ENCODE measurements around the gene KAT2A. TPM values are rescaled to one million over a fixed set of nuclear protein-coding genes. Genes with fewer than 3 reads are reported as not detected.
"Not testable (repeated sequence)": the region's sequence is repeated elsewhere in the genome, so short reads cannot be mapped to it uniquely, and the experiment has no call there.

KAT2A gene
- total and polyA plus RNA-seq, 5 experiments from 2014 or later: 5.1 to 73.3 (median 11.8) TPM

DNA sequence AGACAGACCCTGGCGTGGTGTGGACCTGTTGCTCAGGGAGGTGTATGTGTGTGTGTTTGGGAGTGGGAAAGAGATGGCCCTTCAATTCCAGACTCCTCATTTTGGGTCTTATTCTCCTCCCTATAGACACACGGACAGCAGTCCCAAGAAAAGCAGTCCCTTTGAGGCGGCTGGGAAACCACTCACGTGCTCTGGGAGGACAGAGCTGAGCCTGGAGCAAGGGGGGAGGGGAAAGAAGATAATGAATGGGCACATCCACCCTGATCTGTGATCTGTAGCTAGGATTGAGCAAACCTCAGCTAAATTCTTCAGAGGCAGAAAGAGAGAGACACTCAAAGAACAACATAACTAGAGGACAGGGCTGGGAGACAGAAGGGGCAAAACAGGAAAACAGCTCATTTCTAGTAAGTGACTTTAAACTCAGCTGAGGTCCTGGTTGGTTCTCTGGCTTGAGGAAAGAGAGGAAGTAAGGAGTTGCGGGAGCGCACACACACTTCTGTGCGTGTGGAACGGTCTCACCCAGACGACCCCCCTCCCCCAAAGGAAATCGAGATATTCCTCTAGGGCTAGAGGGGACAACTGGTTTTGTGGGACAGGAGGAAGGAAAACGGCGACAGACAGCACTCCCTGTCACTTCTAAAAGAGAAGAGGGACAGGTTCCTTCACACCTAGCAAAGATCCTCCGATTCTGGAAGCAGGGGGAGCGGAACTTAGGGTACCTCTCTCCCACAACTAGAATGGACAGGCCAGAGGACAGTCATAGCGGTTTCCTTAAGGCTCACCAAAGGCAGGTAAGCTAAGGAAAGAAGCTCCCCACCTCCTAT is 33.0 kb upstream of the KAT2A start:
- Mint-ChIP-seq H3K4me3 (peak overlapping the region; percentile 85 to 98 (median 92)), H3K4me1 (peaks cover 20 to 51% (median 43%) of the 10 kb centered on the region in 4 donors), H3K36me3 (peaks cover 0 to 14% (median 4%) of the 10 kb centered on the region in 3 donors), H3K9me3 (peaks cover 0 to 3% (median 0%) of the 10 kb centered on the region in 9 donors), H3K27me3 (peaks cover 0 to 1% (median 0%) of the 10 kb centered on the region in 5 donors), H3K27ac (peak overlapping the region; percentile 83 to 98 (median 94))
- no peak for ATAC-seq
- DNase-seq: peak in 2 of 10 donors; percentile 9 to 11
- POLR2A ChIA-PET: interaction anchor here (0.6 to 1.7 kb wide), 8 partner anchors 18 to 508 kb away, joined by 3 to 11 read pairs (median 4); partner anchors contain the start of genes DNAJC7 and KLHL11

DNA sequence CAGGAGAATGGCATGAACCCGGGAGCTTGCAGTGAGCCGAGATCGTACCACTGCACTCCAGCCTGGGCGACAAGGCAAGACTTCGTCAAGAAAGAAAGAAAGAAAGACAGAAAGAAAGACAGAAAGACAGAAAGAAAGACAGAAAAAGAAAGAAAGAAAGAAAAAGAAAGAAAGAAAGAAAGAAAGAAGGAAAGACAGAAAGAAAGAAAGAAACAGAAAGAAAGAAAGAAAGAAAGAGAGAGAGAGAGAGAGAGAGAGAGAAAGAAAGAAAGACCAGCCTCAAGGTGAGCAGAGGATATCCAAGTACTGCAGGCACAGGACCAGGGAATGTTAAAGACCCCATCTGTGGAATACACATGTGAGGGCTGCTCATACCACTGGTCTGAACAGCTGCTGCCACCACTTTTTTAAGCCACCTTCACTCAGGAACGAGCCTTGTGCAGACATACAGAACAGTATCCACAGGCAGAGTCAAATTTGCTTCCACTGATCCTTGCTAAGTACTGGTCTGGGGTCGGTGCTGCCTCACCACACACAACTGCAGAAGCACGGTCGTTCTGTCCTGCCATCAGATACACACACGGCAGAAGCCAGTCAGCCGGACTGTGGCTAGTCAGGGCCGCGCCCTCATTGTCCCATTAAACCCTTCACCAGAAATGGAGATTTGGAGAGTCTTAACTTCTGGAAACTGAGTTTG is 25.9 kb upstream of the KAT2A start:
- H3K4me1 Mint-ChIP-seq: peaks cover 19 to 61% (median 49%) of the 10 kb centered on the region in 4 donors
- no peaks in the 10 kb centered on the region for H3K9me3 Mint-ChIP-seq
- peak overlapping the region in 2 of 10 donors; percentile 5 to 54 for H3K4me3 Mint-ChIP-seq
- DNase-seq (no peak), ATAC-seq (no peak)
- POLR2A ChIA-PET: no interaction called here
- H3K36me3 Mint-ChIP-seq: peaks cover 0 to 58% (median 5%) of the 10 kb centered on the region in 3 donors
- peak overlapping the region in 5 of 10 donors; percentile 8 to 70 (median 51) for H3K27ac Mint-ChIP-seq
- no peaks in the 10 kb centered on the region for H3K27me3 Mint-ChIP-seq

- H3K4me1 Mint-ChIP-seq: peaks cover 14 to 68% (median 55%) of the 10 kb centered on the region in 4 donors
- DNase-seq, H3K4me3 Mint-ChIP-seq, H3K27me3 Mint-ChIP-seq, H3K9me3 Mint-ChIP-seq, ATAC-seq: not testable (repeated sequence)
- H3K36me3 Mint-ChIP-seq: peaks cover 0 to 58% (median 7%) of the 10 kb centered on the region in 3 donors
- peak overlapping the region in 3 of 10 donors; percentile 2 to 36 (median 7) for H3K27ac Mint-ChIP-seq
- POLR2A ChIA-PET: interaction anchor here (0.6 kb wide), 2 partner anchors 12 kb away, joined by 3 to 4 read pairs; no protein-coding TSS in a partner anchor
Measured at GRCh38 chr17:42143138-42143537, 22.0 kb upstream of the KAT2A start.

DNA sequence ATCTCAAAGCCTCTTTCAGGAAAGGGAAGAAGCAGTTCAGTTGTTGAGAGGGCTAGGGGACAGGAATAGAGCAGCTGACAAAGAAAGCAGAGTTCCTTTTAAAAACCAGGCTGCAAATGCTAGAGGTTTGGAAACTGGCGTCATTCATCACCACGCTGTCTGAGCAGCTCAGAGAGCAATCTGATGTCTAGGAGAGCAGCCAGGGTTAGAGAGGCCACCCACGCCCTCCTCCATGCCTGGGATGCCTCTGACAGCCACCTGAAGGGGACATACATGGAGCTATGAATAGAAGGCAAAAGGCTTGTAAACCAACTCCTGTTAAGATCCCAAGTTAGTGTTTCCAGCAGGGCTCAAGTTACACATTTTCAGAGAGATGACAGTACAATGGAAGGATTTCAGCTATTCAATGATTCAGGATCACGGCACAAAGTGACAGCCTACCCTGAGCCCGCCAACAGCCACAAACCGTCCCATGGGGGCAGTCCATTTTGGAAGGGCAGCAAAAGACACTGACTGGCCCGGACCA is 21.3 kb upstream of the KAT2A start:
- ATAC-seq: no peak
- Mint-ChIP-seq H3K4me1 (peaks cover 15 to 65% (median 55%) of the 10 kb centered on the region in 4 donors), H3K9me3 (no peaks in the 10 kb centered on the region), H3K27ac (peak overlapping the region in 2 of 10 donors; percentile 51 to 60), H3K36me3 (peaks cover 0 to 58% (median 7%) of the 10 kb centered on the region in 3 donors), H3K27me3 (no peaks in the 10 kb centered on the region), H3K4me3 (peak overlapping the region in 1 of 10 donors; percentile 39)
- POLR2A ChIA-PET: interaction anchor here (0.5 to 0.6 kb wide), 3 partner anchors 13 to 149 kb away, joined by 3 to 4 read pairs (median 3); no protein-coding TSS in a partner anchor
- DNase-seq: no peak

DNA sequence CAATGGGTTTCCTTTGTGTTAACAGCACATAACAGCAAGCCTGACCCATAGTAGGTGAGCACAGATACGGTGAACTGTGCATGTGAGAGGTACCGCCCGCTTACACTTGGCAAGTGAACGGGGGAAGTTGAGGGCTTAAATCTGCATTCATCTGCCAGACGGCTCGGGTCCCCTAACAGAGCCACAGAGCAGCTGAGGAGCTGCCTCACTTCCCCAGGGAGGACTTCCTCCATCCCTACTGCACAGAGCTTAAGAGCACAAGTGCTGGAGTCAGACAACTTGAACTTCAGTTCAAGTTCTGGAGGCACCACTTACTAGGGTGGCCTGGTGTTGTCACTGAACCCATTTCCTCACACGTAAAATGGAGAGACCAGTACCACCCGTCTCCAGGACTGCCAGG is 20.2 kb upstream of the KAT2A start:
- peaks cover 0 to 62% (median 7%) of the 10 kb centered on the region in 3 donors for H3K36me3 Mint-ChIP-seq
- peaks cover 14 to 59% (median 50%) of the 10 kb centered on the region in 4 donors for H3K4me1 Mint-ChIP-seq

DNA sequence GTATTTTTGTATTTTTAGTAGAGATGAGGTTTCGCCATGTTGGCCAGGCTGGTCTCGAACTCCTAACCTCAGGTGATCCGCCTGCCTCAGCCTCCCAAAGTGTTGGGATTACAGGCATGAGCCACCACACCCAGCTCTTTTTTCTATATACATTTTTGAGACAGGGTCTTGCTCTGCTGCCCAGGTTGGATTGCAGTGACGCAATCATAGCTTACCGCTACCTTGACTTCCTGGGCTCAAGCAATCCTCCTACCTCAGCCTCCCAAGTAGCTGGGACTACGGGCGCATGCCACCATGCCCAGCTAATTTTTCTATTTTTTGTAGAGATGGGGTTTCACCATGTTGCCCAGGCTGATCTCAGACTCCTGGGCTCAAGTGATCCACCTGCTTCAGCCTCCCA is 19.5 kb upstream of the KAT2A start:
- H3K9me3 Mint-ChIP-seq, POLR2A ChIA-PET, ATAC-seq, H3K27me3 Mint-ChIP-seq, DNase-seq: not testable (repeated sequence)
- Mint-ChIP-seq H3K36me3 (peaks cover 0 to 61% (median 7%) of the 10 kb centered on the region in 3 donors), H3K4me1 (peaks cover 17 to 65% (median 56%) of the 10 kb centered on the region in 4 donors), H3K4me3 (peak overlapping the region in 1 of 10 donors; percentile 45), H3K27ac (peak overlapping the region in 1 of 10 donors; percentile 71)

More for the DNA sequence above, 20.2 kb upstream of the KAT2A start:
- POLR2A ChIA-PET: no interaction called here
- H3K4me3 Mint-ChIP-seq: no peak overlapping the region
- DNase-seq (no peak), ATAC-seq (no peak)
- H3K27me3 Mint-ChIP-seq: no peaks in the 10 kb centered on the region
- no peak overlapping the region for H3K27ac Mint-ChIP-seq
- H3K9me3 Mint-ChIP-seq: no peaks in the 10 kb centered on the region

DNA sequence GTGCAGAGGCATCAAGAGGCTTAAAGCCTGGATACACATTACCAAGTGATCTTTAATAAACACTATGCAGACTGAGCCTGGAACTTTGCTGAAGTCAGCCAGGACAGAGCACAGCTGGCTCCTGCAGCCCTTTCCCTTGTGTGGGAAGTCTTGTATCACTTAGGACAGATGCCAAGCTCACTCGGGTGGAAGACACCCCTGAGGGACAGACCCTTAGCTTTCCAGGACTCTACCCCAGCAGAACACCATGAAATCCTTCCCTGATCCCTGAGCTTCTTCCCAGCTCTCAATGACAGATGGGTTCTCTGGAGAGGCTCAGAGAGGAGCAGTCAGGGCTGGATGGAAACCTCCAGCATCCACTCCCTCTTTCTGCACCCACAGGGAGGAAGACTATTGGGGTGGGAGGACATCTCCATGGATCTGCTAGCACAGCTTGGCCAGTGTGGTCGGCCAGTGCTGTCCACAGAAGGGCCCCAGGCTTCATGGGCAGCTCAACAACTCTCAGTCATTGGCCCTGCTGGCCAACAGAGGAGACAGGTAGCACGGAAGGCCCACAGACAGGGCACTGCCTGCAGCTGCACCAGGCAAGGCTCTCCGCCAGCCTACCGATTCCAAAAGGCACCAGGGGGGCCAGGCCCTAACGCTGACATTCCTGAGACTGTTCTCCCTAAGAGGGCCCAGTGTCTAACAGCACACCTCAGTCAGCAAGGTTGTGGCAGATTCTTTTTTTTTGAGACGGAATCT is 17.8 kb upstream of the KAT2A start:
- Mint-ChIP-seq H3K27me3 (no peaks in the 10 kb centered on the region), H3K9me3 (no peaks in the 10 kb centered on the region), H3K4me1 (peaks cover 19 to 77% (median 65%) of the 10 kb centered on the region in 4 donors), H3K27ac (no peak overlapping the region), H3K36me3 (peaks cover 0 to 58% (median 2%) of the 10 kb centered on the region in 3 donors), H3K4me3 (no peak overlapping the region)
- ATAC-seq (no peak), DNase-seq (no peak)
- POLR2A ChIA-PET: interaction anchor here (1.0 kb wide), 1 partner anchor 26 kb away, joined by 3 read pairs; the partner anchor contains the start of gene DHX58

GRCh38 chr17:42136654-42137051 is 15.5 kb upstream of the KAT2A start:
- H3K27me3 Mint-ChIP-seq: no peaks in the 10 kb centered on the region
- peaks cover 0 to 47% (median 2%) of the 10 kb centered on the region in 3 donors for H3K36me3 Mint-ChIP-seq
- H3K27ac Mint-ChIP-seq: peak overlapping the region in 2 of 10 donors; percentile 49 to 84
- no peak for ATAC-seq
- POLR2A ChIA-PET: interaction anchor here (0.8 kb wide), 1 partner anchor 18 kb away, joined by 4 read pairs; the partner anchor contains the start of gene RAB5C
- peaks cover 23 to 82% (median 72%) of the 10 kb centered on the region in 4 donors for H3K4me1 Mint-ChIP-seq
- H3K9me3 Mint-ChIP-seq: no peaks in the 10 kb centered on the region
- no peak for DNase-seq
- H3K4me3 Mint-ChIP-seq: no peak overlapping the region

DNA sequence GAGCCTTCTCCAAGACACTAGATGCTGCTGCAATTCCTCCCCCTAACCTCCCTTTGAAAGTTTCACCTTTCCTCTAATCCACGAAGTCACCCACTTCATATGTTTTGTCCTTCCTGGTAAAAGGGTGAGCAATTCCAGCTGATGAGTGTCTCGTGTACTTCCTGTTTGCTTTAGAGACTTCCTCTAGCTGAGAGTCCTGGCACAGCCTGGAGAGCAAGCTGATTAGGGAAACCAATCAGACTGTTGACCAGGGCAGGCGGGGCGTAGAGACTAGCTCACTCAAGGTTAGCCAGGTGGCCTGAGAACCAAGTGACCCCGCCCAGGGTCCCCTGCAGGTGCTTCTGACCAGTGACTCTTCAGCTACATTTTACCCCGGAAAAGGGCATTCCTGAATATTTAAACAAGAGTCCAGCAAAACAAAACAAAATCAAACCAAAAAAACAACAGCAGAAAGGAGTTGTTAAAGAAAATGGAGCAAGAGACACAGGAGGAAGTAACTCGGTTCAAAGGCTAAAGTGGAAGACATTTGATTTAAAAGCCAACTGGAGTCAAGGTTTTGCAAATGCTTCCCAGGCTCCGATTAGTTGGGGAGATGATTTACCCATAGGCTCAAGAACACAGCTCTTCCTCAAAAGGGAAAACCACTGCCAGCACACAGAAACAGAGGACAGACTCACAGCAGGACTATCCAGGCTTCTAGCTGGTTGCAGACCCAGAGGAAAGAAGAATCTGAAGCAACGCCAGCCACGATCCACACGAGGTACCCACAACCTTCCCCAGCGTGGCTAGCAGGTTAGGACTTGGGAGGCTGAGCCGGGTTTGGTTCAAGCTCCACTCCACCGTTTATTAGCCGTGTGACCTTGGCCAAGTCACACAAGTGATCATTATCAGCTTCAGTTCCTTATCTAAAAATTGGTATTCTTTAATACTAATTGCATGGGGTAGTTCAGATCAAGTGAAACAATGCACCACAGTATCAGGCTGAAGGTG is 14.8 kb upstream of the KAT2A start:
- peak overlapping the region in 1 of 10 donors; percentile 28 for H3K4me3 Mint-ChIP-seq
- ATAC-seq (no peak), DNase-seq (no peak)
- H3K27ac Mint-ChIP-seq: peak overlapping the region in 8 of 10 donors; percentile 5 to 84 (median 68)
- no peaks in the 10 kb centered on the region for H3K27me3 Mint-ChIP-seq
- H3K4me1 Mint-ChIP-seq: peaks cover 25 to 82% (median 72%) of the 10 kb centered on the region in 4 donors
- H3K9me3 Mint-ChIP-seq: no peaks in the 10 kb centered on the region
- H3K36me3 Mint-ChIP-seq: peaks cover 0 to 43% (median under 1%) of the 10 kb centered on the region in 3 donors
- POLR2A ChIA-PET: interaction anchor here (0.6 to 0.8 kb wide), 5 partner anchors 9 to 250 kb away, joined by 3 to 9 read pairs (median 4); partner anchors contain the start of gene RAB5C

- peak overlapping the region in 4 of 10 donors; percentile 57 to 84 (median 76) for H3K27ac Mint-ChIP-seq
- POLR2A ChIA-PET: interaction anchor here (0.7 kb wide), 3 partner anchors 62 to 249 kb away, joined by 3 read pairs; no protein-coding TSS in a partner anchor
- no peak for ATAC-seq
- no peak overlapping the region for H3K4me3 Mint-ChIP-seq
- H3K4me1 Mint-ChIP-seq: peaks cover 28 to 86% (median 74%) of the 10 kb centered on the region in 4 donors
- H3K9me3 Mint-ChIP-seq: no peaks in the 10 kb centered on the region
- no peak for DNase-seq
- H3K27me3 Mint-ChIP-seq: no peaks in the 10 kb centered on the region
- H3K36me3 Mint-ChIP-seq: peaks cover 0 to 47% (median 0%) of the 10 kb centered on the region in 3 donors
Measured at GRCh38 chr17:42135151-42135550, 14.0 kb upstream of the KAT2A start.
